HG02588 (cell line): ENCODE results near the gene SNORC.
"Not testable (repeated sequence)": the region's sequence is repeated elsewhere in the genome, so short reads cannot be mapped to it uniquely, and the experiment has no call there.

Source experiments
- ATAC-seq: cut with Tn5 transposase; IDR thresholded peaks from one replicate; pipeline ENCODE4 v1.9.1; 2021; ENCODE audit warnings: mild to moderate bottlenecking, moderate library complexity; ENCODE audit not compliant: unreplicated experiment

The SNORC gene

GRCh38 chr2:232870018-232870765, at the start of gene SNORC:
TSS of gene SNORC (plus strand) at chr2:232870264. CDS start at chr2:232870342, 78 bp downstream.
- no peak for ATAC-seq

- no peak for ATAC-seq
Observed at GRCh38 chr2:232829988-232830387, 40.1 kb upstream of the SNORC start.

GRCh38 chr2:232831496-232831895, 38.6 kb upstream of the SNORC start:
- ATAC-seq = no peak

GRCh38 chr2:232833830-232834229, 36.2 kb upstream of the SNORC start:
- no peak for ATAC-seq

DNA sequence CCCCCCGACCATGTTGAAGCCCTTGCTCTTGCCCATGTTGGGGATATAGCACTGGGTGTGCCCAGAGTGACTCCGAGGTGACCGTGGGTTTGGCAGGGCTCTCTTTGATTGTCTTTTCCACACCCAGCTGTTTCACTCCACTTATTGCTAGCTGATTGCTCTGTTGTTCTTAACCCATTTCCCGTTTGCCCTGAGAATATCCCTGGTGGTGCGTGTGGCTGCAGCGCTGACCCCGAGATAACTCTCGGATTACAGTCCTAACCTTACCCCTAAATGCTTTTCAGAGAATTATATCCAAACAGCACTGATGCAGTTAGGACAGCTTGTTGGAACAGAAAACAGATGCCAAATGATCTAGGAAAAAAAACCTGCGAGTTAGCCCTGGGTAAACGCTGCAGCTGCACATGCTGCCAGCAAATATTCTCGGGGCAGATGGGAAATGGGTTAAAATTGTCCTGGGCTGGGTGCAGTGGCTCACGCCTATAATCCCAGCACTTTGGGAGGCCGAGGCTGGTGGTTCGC, 34.3 kb upstream of the SNORC start:
- ATAC-seq = no peak

- no peak for ATAC-seq
Observed at GRCh38 chr2:232836934-232837333, 33.1 kb upstream of the SNORC start.

DNA sequence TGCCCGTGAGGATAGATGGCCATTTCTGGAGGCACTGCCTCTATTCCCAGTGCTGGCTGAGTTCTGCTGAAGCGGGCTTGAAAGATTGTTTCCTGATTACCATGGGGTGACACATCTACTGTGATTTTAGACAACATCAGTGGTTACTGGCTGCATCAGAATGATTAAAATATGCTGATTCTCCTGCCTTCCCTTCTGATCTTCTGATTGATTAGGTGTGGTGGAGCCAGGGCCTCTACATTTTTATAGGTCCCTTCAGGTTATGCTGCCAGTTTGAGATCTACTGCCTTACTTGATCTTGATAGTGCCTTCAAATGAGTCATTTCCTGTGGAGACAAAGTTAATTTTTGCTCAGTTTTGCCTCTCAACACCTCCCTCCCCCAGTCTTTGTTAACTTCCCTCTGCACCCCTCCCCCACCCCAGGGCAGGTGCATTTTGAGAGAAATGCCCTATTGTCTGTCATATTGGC, 31.6 kb upstream of the SNORC start:
- peak; percentile 70 for ATAC-seq

- ATAC-seq = no peak
Observed at GRCh38 chr2:232839411-232840079, 30.5 kb upstream of the SNORC start.

DNA sequence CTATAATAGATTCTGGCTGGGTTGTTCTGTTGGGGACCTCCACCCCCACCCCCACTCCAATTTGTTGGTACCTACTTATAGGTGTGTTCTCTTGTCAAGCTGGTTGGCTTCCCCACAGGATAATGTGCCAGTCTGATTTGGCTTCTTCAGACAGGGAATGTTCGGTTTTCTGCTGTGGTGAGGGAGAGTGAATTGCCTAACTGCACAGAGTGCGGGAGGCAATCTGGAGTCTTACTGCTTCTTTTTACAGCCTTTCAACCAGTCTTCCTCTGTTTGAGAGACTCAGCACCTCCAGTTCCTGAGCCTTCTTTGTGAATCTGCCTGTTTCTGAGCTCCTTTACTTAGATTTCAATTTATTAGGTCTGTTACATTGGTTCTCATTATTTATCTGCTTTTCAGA, 27.4 kb upstream of the SNORC start:
- ATAC-seq = no peak

GRCh38 chr2:232843834-232844233, 26.2 kb upstream of the SNORC start:
- no peak for ATAC-seq

DNA sequence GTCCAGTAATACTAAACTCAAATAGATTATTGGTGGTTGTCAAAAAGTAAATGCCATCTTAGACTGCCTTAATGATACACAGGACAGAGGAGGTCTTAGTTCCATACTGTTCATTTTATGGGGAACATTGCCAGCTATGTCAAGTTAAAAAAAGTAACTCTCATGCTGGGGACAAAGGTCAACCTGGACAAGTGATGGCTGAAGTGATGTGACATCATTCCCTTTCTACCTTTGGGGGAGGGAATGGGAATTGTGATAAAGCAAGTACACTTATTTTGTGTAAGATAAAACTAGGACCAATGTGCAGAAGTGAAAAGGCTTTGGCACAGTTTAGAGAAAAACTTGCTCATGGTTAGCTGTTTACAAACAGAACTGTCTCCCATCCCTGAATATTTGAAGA, 24.0 kb upstream of the SNORC start:
- no peak for ATAC-seq

DNA sequence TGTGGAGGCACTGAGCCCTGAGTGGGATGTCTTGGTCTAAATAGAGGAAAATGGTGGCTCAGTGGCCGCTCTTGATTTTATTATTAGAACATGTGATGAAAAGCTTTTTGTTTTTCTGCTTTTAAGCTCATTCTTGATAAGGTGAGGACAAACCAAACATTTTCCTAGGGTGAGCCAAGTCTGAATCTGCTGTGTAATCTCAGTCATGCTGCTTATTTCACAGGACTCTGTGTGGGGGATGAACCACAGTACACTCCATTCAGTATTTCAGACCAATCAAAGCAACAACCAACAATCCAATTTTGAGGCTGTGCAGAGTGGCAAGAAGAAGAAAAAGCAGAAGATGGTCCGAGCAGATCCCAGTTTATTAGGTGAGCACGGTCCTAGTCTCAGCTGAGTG, 20.0 kb upstream of the SNORC start:
- ATAC-seq = no peak

DNA sequence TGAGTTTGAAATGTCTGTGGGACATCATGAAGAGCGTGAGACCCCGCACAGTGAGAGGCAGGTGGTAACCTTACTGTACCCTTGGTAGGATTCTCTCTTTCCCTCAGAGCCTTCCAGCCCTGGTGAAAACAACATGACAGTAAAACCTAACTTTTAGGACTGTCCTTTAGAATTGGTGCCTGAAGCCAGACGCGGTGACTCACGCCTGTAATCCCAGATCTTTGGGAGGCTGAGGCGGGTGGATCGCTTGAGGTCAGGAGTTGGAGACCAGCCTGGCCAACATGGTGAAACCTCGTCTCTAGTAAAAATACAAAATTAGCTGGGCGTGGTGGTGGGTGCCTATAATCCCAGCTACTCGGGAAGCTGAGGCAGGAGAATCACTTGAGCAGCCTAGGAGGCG, 18.0 kb upstream of the SNORC start:
- ATAC-seq = not testable (repeated sequence)

DNA sequence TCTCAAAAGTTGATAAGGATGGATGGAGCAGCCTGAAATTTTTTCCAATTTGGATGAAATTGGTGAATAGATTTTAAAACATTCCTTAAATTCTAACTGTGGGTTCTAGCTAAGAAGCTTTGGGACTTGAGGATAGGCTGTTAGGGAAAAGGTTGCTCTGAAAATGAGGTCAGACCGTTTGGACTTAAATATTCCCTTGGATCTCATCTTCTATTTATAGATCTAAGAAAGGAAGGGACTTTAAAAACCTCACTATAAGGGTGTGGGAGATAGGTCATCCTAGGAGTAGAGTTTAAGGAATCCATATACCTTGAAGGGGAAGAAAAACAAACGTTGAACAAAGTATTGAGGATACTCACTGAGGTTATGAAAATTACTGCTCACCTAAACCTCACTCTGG, 17.4 kb upstream of the SNORC start:
- no peak for ATAC-seq

DNA sequence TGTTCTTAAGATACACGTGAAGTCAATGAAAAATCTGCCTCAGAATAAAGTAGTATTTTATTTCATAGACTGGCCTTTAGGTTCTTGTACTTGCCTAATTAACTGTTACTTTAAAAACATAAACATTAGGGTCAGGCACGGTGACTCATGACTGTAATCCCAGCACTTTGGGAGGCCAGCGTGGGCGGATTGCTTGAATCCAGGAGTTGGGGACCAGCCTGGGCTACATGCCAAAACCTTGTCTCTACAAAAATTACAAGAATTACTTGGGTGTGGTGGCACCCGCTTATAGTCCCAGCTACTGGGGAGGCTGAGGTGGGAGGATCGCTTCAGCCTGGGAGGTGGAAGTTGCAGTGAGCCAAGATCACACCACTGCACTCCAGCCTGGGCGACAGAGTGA, 16.0 kb upstream of the SNORC start:
- ATAC-seq = no peak

- ATAC-seq = no peak
Observed at GRCh38 chr2:232857158-232857563, 12.9 kb upstream of the SNORC start.

GRCh38 chr2:232859385-232859916, 10.6 kb upstream of the SNORC start:
- no peak for ATAC-seq

- no peak for ATAC-seq
Observed at GRCh38 chr2:232860593-232861241, 9.3 kb upstream of the SNORC start.

DNA sequence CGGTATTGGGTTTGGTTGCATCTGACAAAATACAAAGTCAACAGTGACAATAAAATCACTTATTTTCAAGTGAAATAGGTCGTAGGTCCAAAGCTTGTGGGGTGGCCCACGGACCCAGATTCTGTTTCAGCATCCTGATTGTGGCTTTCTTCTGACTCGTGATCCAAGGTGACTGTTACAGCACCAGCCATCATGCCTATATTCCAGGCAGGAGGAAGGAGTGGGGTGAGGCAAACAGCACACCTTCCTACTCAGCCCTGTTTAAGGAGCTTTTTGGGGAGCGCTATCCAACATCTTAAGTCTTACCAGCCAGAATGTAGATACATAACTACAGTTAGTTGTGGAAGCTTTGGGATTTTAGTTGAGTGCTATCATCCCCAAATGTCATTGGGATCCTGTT, 8.7 kb upstream of the SNORC start:
- no peak for ATAC-seq

DNA sequence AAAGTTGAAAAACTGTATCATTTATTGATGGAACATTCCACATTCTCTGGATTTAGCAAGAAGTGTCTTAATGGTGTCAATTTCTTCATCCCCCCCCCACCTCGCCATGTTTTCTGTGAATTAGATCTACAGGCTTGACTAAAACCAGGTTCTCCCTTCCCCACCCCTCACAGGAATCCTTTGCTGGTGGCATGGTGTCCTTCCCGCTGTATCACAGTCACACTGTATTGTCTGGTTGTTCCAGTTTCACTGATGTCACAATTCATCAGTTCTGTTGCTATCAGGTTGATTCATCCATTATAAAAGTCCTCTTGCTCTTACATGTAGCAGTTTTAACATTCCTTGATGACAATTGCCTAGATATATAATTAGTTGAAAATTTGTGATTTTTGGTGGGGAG, 6.1 kb upstream of the SNORC start:
- no peak for ATAC-seq

- ATAC-seq = no peak
Observed at GRCh38 chr2:232865165-232865564, 4.9 kb upstream of the SNORC start.
